IMR-90 (cell line): ENCODE data around the gene TPI1. TPM values are rescaled to one million over a fixed set of nuclear protein-coding genes. Genes with fewer than 3 reads are reported as not detected.
A peak's percentile ranks its signal among the peaks of the same experiment; 100 is the strongest.

Experiments
- ATAC-seq: fragments of 200-7000 bp; cut with Tn5 transposase; 2 replicates; pipeline ENCODE4 v1.9.1; 2020; ENCODE audit warnings: low read depth, mild to moderate bottlenecking, moderate library complexity
- BruUV-seq: library from RNA; stranded (reverse); fragments of 400-500 nt; replicated peaks from 2 replicates; lab custom pipeline; 2021; lab: Mats Ljungman, UMichigan
- CTCF ChIA-PET: fragments of 300-600 bp; formaldehyde crosslinking; extraction: SDS; loops from one replicate; lab custom pipeline; 2021; ENCODE audit warnings: antibody characterized with exemption; lab: Yijun Ruan, JAX
- POLR2A ChIA-PET: fragments of 300-600 bp; sonication (Branson Sonifier 250); formaldehyde crosslinking; loops from one replicate; lab custom pipeline; 2022; ENCODE audit warnings: antibody characterized with exemption; ENCODE audit not compliant: unreplicated experiment; lab: Charles Lee
- DNase-seq: peaks from one replicate; pipeline ENCODE4 v3.0.0; 2013
- H2AFZ ChIP-seq: replicated peaks from 2 replicates; pipeline ENCODE3; 2013; ENCODE audit warnings: low read length, mild to moderate bottlenecking; ENCODE audit not compliant: poor library complexity
- H2AK5ac ChIP-seq: 2 replicates; pipeline ENCODE4 v1.6.1; 2013; ENCODE audit warnings: low read depth, low read length, inconsistent platforms
- H2AK9ac ChIP-seq: replicated peaks from 2 replicates; pipeline ENCODE3; 2013; ENCODE audit warnings: mild to moderate bottlenecking, low read depth, low read length, moderate library complexity; ENCODE audit not compliant: poor library complexity
- H2BK120ac ChIP-seq: 2 replicates; pipeline ENCODE4 v1.6.1; 2013; ENCODE audit warnings: low read depth, low read length, inconsistent platforms
- H2BK15ac ChIP-seq: 3 replicates; pipeline ENCODE4 v1.6.1; 2013; ENCODE audit warnings: low read depth, low read length, inconsistent platforms
- H2BK20ac ChIP-seq: 2 replicates; pipeline ENCODE4 v1.6.1; 2013; ENCODE audit warnings: low read depth, mild to moderate bottlenecking, inconsistent platforms, low read length, moderate library complexity
- H2BK5ac ChIP-seq: 2 replicates; pipeline ENCODE4 v1.6.1; 2013; ENCODE audit warnings: mild to moderate bottlenecking, low read depth, low read length, inconsistent platforms; ENCODE audit not compliant: poor library complexity, severe bottlenecking
- H3K14ac ChIP-seq: replicated peaks from 2 replicates; pipeline ENCODE4 v1.6.1; 2013; ENCODE audit warnings: low read depth, low read length, inconsistent platforms
- H3K18ac ChIP-seq: 2 replicates; pipeline ENCODE4 v1.6.1; 2013; ENCODE audit warnings: low read depth, low read length, control low read depth
- H3K23ac ChIP-seq: 2 replicates; pipeline ENCODE4 v1.6.1; 2013; ENCODE audit warnings: low read depth, low read length, inconsistent platforms
- H3K27ac ChIP-seq: 2 replicates; pipeline ENCODE4 v1.5.1; 2013; ENCODE audit warnings: mild to moderate bottlenecking, control low read depth, low read length; ENCODE audit not compliant: insufficient read depth
- H3K27me3 ChIP-seq: 2 replicates; pipeline ENCODE4 v1.6.1; 2013; ENCODE audit warnings: low read length; ENCODE audit not compliant: control insufficient read depth, insufficient read depth
- H3K36me3 ChIP-seq: 2 replicates; pipeline ENCODE4 v1.6.1; 2013; ENCODE audit warnings: low read length, mixed read lengths; ENCODE audit not compliant: control insufficient read depth, insufficient read depth
- H3K4ac ChIP-seq: 2 replicates; pipeline ENCODE4 v1.6.1; 2013; ENCODE audit warnings: low read depth, low read length, inconsistent platforms
- H3K4me1 ChIP-seq: 2 replicates; pipeline ENCODE4 v1.6.1; 2013; ENCODE audit warnings: low read length, mixed read lengths; ENCODE audit not compliant: control insufficient read depth, insufficient read depth
- H3K4me2 ChIP-seq: 2 replicates; pipeline ENCODE4 v1.6.1; 2013; ENCODE audit warnings: low read depth, mild to moderate bottlenecking, control low read depth, low read length, moderate library complexity
- H3K4me3 ChIP-seq: 2 replicates; pipeline ENCODE4 v1.5.1; 2013; ENCODE audit warnings: low read depth, mild to moderate bottlenecking, control low read depth, low read length, moderate library complexity; ENCODE audit not compliant: insufficient read depth
- H3K56ac ChIP-seq: 2 replicates; pipeline ENCODE4 v1.6.1; 2013; ENCODE audit warnings: low read length, inconsistent platforms; ENCODE audit not compliant: insufficient read depth; ENCODE audit errors: extremely low read depth
- H3K79me1 ChIP-seq, 2 experiments: 2 replicates each; pipeline ENCODE4 v1.6.1; 2013; ENCODE audit warnings: low read length in 2 of 2, inconsistent platforms in 1 of 2, low read depth in 1 of 2
- H3K9ac ChIP-seq: 2 replicates; pipeline ENCODE4 v1.6.1; 2013; ENCODE audit warnings: low read depth, low read length, control low read depth
- H3K9me1 ChIP-seq: 2 replicates; pipeline ENCODE4 v1.6.1; 2013; ENCODE audit warnings: low read length, inconsistent platforms; ENCODE audit not compliant: insufficient read depth
- H3K9me3 ChIP-seq: 2 replicates; pipeline ENCODE4 v1.6.1; 2013; ENCODE audit warnings: low read length; ENCODE audit not compliant: control insufficient read depth, insufficient read depth
- H4K20me1 ChIP-seq: 2 replicates; pipeline ENCODE4 v1.6.1; 2013; ENCODE audit warnings: low read length, inconsistent platforms; ENCODE audit not compliant: insufficient read depth
- H4K5ac ChIP-seq: 2 replicates; pipeline ENCODE4 v1.6.1; 2013; ENCODE audit warnings: mild to moderate bottlenecking, low read depth, low read length, control low read depth
- H4K8ac ChIP-seq, 2 experiments: 2 replicates each; pipeline ENCODE4 v1.6.1; 2013; ENCODE audit warnings: low read depth in 2 of 2, low read length in 2 of 2, control low read depth in 1 of 2, inconsistent platforms in 1 of 2
- H4K91ac ChIP-seq: 2 replicates; pipeline ENCODE4 v1.6.1; 2013; ENCODE audit warnings: low read depth, low read length, inconsistent platforms; ENCODE audit not compliant: insufficient read depth
- BHLHE40 ChIP-seq: fragments of 150-350 bp; IDR thresholded peaks from 2 replicates; pipeline ENCODE4 v1.6.1; 2016; ENCODE audit warnings: mild to moderate bottlenecking, low read depth, low read length
- CEBPB ChIP-seq: IDR thresholded peaks from 2 replicates; pipeline ENCODE4 v1.6.1; 2012; ENCODE audit warnings: low read depth, low read length, improper control_type of control experiment
- CHD1 ChIP-seq: IDR thresholded peaks from 2 replicates; pipeline ENCODE4 v1.6.1; 2012; ENCODE audit warnings: low read depth, low read length, improper control_type of control experiment
- ELK1 ChIP-seq: fragments of 150-350 bp; IDR thresholded peaks from 2 replicates; pipeline ENCODE4 v1.6.1; 2016; ENCODE audit warnings: low read depth, mild to moderate bottlenecking, low read length, moderate library complexity, borderline replicate concordance
- FOS ChIP-seq: fragments of 150-350 bp; IDR thresholded peaks from 2 replicates; pipeline ENCODE4 v1.6.1; 2016; ENCODE audit warnings: low read depth, low read length
- MAFK ChIP-seq: IDR thresholded peaks from 2 replicates; pipeline ENCODE4 v1.6.1; 2012; ENCODE audit warnings: low read depth, low read length, improper control_type of control experiment
- MAZ ChIP-seq: IDR thresholded peaks from 2 replicates; pipeline ENCODE4 v1.6.1; 2012; ENCODE audit warnings: low read depth, mild to moderate bottlenecking, low read length, improper control_type of control experiment, moderate library complexity, borderline replicate concordance
- MXI1 ChIP-seq: IDR thresholded peaks from 2 replicates; pipeline ENCODE4 v1.6.1; 2012; ENCODE audit warnings: low read depth, mild to moderate bottlenecking, low read length, moderate library complexity, borderline replicate concordance
- POLR2A ChIP-seq: IDR thresholded peaks from 2 replicates; pipeline ENCODE4 v1.6.1; 2012; ENCODE audit warnings: mild to moderate bottlenecking, low read depth, low read length
- RAD21 ChIP-seq: IDR thresholded peaks from 2 replicates; pipeline ENCODE4 v1.6.1; 2012; ENCODE audit warnings: low read length, improper control_type of control experiment
- RCOR1 ChIP-seq: IDR thresholded peaks from 2 replicates; pipeline ENCODE4 v1.6.1; 2012; ENCODE audit warnings: mild to moderate bottlenecking, low read length, improper control_type of control experiment; ENCODE audit not compliant: insufficient replicate concordance
- RFX5 ChIP-seq: IDR thresholded peaks from 2 replicates; pipeline ENCODE4 v1.8.0; 2012; ENCODE audit warnings: low read depth, mild to moderate bottlenecking, low read length, moderate library complexity
- SMC3 ChIP-seq: fragments of 150-350 bp; IDR thresholded peaks from 2 replicates; pipeline ENCODE4 v1.6.1; 2016; ENCODE audit warnings: low read depth, mild to moderate bottlenecking, antibody characterized with exemption, low read length, moderate library complexity
- USF2 ChIP-seq: fragments of 150-350 bp; IDR thresholded peaks from 2 replicates; pipeline ENCODE4 v1.6.1; 2017; ENCODE audit warnings: mild to moderate bottlenecking, antibody characterized with exemption, low read length, low read depth
- WGBS, 2 experiments: methylation state at CpG; one replicate each; pipeline versions ENCODE4 v1.1.5 to v1.1.7; 2013; ENCODE audit warnings: missing lambda C conversion rate in 2 of 2; ENCODE audit not compliant: insufficient read length in 1 of 2; ENCODE audit errors: extremely low coverage in 2 of 2; 5-methylcytosine and 5-hydroxymethylcytosine counted together
- dilution Hi-C: fragments of 300-500 bp; cut with HindIII; formaldehyde crosslinking; loops from one replicate; pipeline ENCODE4 v1.14.3; 2018; ENCODE audit warnings: low sequenced_read_pairs; ENCODE audit not compliant: unreplicated experiment
- in situ Hi-C: fragments of 300-500 bp; cut with MboI; formaldehyde crosslinking; loops from 3 replicates; pipeline ENCODE4 v1.14.3; 2019; ENCODE audit warnings: low sequenced_read_pairs, inconsistent platforms, mixed read lengths
- intact Hi-C: fragments of 100-400 bp; cut with micrococcal nuclease; formaldehyde crosslinking; loops from 2 replicates; pipeline ENCODE4 v1.10.0; 2022
- polyA plus RNA-seq, 3 experiments: library from polyadenylated mRNA; depleted of rRNA; stranded (reverse); fragments of >200 nt; gene quantifications; 2 replicates each; pipeline ENCODE4 v1.2.3, GENCODE V29; 2012; ENCODE audit warnings: low replicate concordance in 1 of 3
- total RNA-seq: library from RNA; depleted of rRNA; stranded (reverse); fragments of >200 nt; gene quantifications from 2 replicates; pipeline ENCODE4 v1.2.3, GENCODE V29; 2012

The TPI1 gene
- total and polyA plus RNA-seq, 2 of the 4 experiments (the other 2 are of a cell fraction): 1,995 to 2,176 TPM

GRCh38 chr12:6826734-6827436 is 40.4 kb upstream of the TPI1 start:
- dilution Hi-C loops: no loop called here
- Histone ChIP-seq H3K4me3 (no peak overlapping the region), H3K27me3 (peaks cover 2% of the 10 kb centered on the region; the same call in 1 of the 2 replicates)
- TF ChIP-seq MXI1: no peak
- TF ChIP-seq RCOR1: no peak
- TF ChIP-seq MAZ: no peak
- no peak for TF ChIP-seq FOS
- no peak for TF ChIP-seq RFX5
- no peak for TF ChIP-seq CHD1
- no peak for TF ChIP-seq CEBPB
- TF ChIP-seq MAFK: no peak
- TF ChIP-seq USF2: no peak
- no peak for TF ChIP-seq BHLHE40
- no peak for TF ChIP-seq POLR2A
- no peak for TF ChIP-seq ELK1
- no peak for TF ChIP-seq SMC3
- TF ChIP-seq RAD21: no peak

More at GRCh38 chr12:6826734-6827436, 40.4 kb upstream of the TPI1 start:
- 60% methylated on average over 1 of the region's 22 CpGs; no CpG with 5 or more reads in 1 of the 2 experiments for WGBS, 2 experiments
- Histone ChIP-seq H3K9ac (peak overlapping the region; percentile 55), H2BK15ac (no peak overlapping the region), H3K9me3 (no peaks in the 10 kb centered on the region), H3K56ac (no peak overlapping the region), H2AK5ac (peak overlapping the region; percentile 97), H3K14ac (peak overlapping the region; percentile 98), H2AFZ (peak overlapping the region; percentile 89), H3K79me1 (peaks cover 11 to 61% of the 10 kb centered on the region in 2 experiments; a peak in 3 of 4 replicates), H3K27ac (peak overlapping the region; percentile 63), H3K9me1 (peaks cover 6% of the 10 kb centered on the region), H3K18ac (no peak overlapping the region), H2BK120ac (peak overlapping the region; percentile 85; the same call in 1 of the 2 replicates), H3K4ac (peak overlapping the region; percentile 97), H4K91ac (peak overlapping the region; percentile 88), H2BK5ac (peak overlapping the region; percentile 71), H4K5ac (no peak overlapping the region), H4K8ac (peak overlapping the region; percentile 3 to 89; a peak in 3 of 4 replicates), H3K4me1 (peaks cover 20% of the 10 kb centered on the region), H3K23ac (peak overlapping the region; percentile 83; the same call in 1 of the 2 replicates), H2BK20ac (no peak overlapping the region), H2AK9ac (peak overlapping the region; percentile 93), H3K4me2 (peak overlapping the region; percentile 24; the same call in 1 of the 2 replicates), H4K20me1 (peaks cover 9% of the 10 kb centered on the region; the same call in 1 of the 2 replicates), H3K36me3 (peaks cover 16% of the 10 kb centered on the region)
- intact Hi-C loops: loop anchor here (5.0 kb wide), 1 partner anchor 140 kb away; the partner anchor contains the start of gene ZNF384
- ATAC-seq (no peak), DNase-seq (no peak)
- ChIA-PET CTCF (no interaction called here), POLR2A (no interaction called here)
- BruUV-seq: no TSS peak
- in situ Hi-C loops: loop anchor here (5.0 to 10.0 kb wide), 2 partner anchors 75 to 212 kb away; partner anchors contain the start of gene MLF2
